ENCODE data around the gene MAEA. TPM values are rescaled to one million over a fixed set of nuclear protein-coding genes. Genes with fewer than 3 reads are reported as not detected.

The MAEA gene
- total and polyA plus RNA-seq, 2 of the 8 experiments (the other 6 are each of a cell fraction or from before 2014, with no cell fraction given) = 75.8 to 133 TPM

GRCh38 chr4:1318046-1318375 lies 28.3 kb downstream of the MAEA start:
- peaks cover 4 to 25% of the 10 kb centered on the region in 2 experiments for H4K20me1 ChIP-seq (replicated peaks in 1 of 2; ENCODE audit: control insufficient read depth in 1 of 2, insufficient read depth in 2 of 2, low read length in 2 of 2)
- no peak overlapping the region for H3K4me3 ChIP-seq (ENCODE audit: extremely low read depth in 1 of 4, insufficient read depth in 2 of 4, low read depth in 3 of 4, low read length in 4 of 4)
- H2BK120ac ChIP-seq (replicated peaks; ENCODE audit: low read depth, low read length) = no peak overlapping the region
- H3K18ac ChIP-seq (ENCODE audit: extremely low read depth, low read length) = no peak overlapping the region
- H3K14ac ChIP-seq (ENCODE audit: insufficient read length) = no peak overlapping the region
- H3K27ac ChIP-seq (ENCODE audit: low read depth, low read length) = no peak overlapping the region
- ChIA-PET POLR2A (ENCODE audit: partially characterized antibody) (interaction anchor here (0.9 to 1.7 kb wide), 3 partner anchors 9 to 15 kb away, joined by 3 to 11 read pairs (median 5); no protein-coding TSS in a partner anchor), CTCF (ENCODE audit: partially characterized antibody) (interaction anchor here (0.6 to 1.6 kb wide), 18 partner anchors 9 to 197 kb away, joined by 3 to 10 read pairs (median 4); partner anchors contain the start of gene MAEA)
- no peaks in the 10 kb centered on the region for H3K9me3 ChIP-seq (ENCODE audit: insufficient read depth in 2 of 2, low read depth in 1 of 2, low read length in 1 of 2)
- FAIRE-seq (no peak), DNase-seq (ENCODE audit: low read depth in 1 of 2, low spot score in 2 of 2) (no peak)
- no peak overlapping the region for H2BK5ac ChIP-seq (ENCODE audit: low read depth, low read length)
- H3K4ac ChIP-seq (replicated peaks; ENCODE audit: insufficient read length, low read depth, low read length) = no peak overlapping the region
- H4K5ac ChIP-seq (ENCODE audit: insufficient read length, low read depth, low read length) = no peak overlapping the region
- H4K8ac ChIP-seq (ENCODE audit: extremely low read depth, insufficient read depth, low read length) = no peak overlapping the region
- H4K91ac ChIP-seq (replicated peaks; ENCODE audit: insufficient read length, low read length) = no peak overlapping the region
- H2AK5ac ChIP-seq (ENCODE audit: low read depth, low read length) = no peak overlapping the region
- H3K27me3 ChIP-seq (replicated peaks in 1 of 4; ENCODE audit: control insufficient read depth in 3 of 4, extremely low read depth in 1 of 4, insufficient read depth in 3 of 4, low read length in 3 of 4) = no peaks in the 10 kb centered on the region
- peaks cover 6% of the 10 kb centered on the region for H3K79me1 ChIP-seq (ENCODE audit: low read depth, low read length)
- no peak overlapping the region for H3K9ac ChIP-seq (replicated peaks in 1 of 4; ENCODE audit: extremely low read depth in 1 of 4, low read depth in 3 of 4, low read length in 3 of 4)
- no peaks in the 10 kb centered on the region for H3K23me2 ChIP-seq (ENCODE audit: low read depth, low read length)
- H2BK15ac ChIP-seq (ENCODE audit: low read length) = no peak overlapping the region
- peaks cover 0 to 3% of the 10 kb centered on the region in 2 experiments; a peak in 1 of 4 replicates for H3K79me2 ChIP-seq (ENCODE audit: control insufficient read depth in 1 of 2, insufficient read depth in 2 of 2, low read length in 2 of 2)
- H3K56ac ChIP-seq (replicated peaks; ENCODE audit: insufficient read length, low read depth, low read length) = no peak overlapping the region
- WGBS, 2 experiments (ENCODE audit: extremely low coverage in 1 of 2, insufficient coverage in 1 of 2, insufficient read length in 1 of 2, insufficient replicate concordance in 2 of 2, low coverage in 1 of 2, low lambda C conversion rate in 2 of 2, missing lambda C conversion rate in 1 of 2) = 94% methylated on average over 12 of the region's 13 CpGs; no CpG with 5 or more reads in 1 of the 2 experiments
- TF ChIP-seq E2F6 (IDR thresholded peaks at IDR 0.05) (no peak), BACH1 (IDR thresholded peaks at IDR 0.05; ENCODE audit: low read length) (no peak), HDAC6 (IDR thresholded peaks at IDR 0.05; ENCODE audit: low read depth, low read length) (no peak), SRF (IDR thresholded peaks at IDR 0.05; ENCODE audit: low read depth, low read length) (no peak), SP2 (IDR thresholded peaks at IDR 0.05; ENCODE audit: low read length) (no peak), RFX5 (IDR thresholded peaks at IDR 0.05; ENCODE audit: borderline replicate concordance, low read depth, low read length) (no peak), FOSL1 (IDR thresholded peaks at IDR 0.05; ENCODE audit: insufficient read depth, low read depth, low read length) (no peak), ASH2L (IDR thresholded peaks at IDR 0.05; ENCODE audit: low read length) (no peak), CBX8 (IDR thresholded peaks at IDR 0.05; ENCODE audit: borderline replicate concordance, low read depth, low read length) (no peak), MAX (IDR thresholded peaks at IDR 0.05) (no peak)
- H2AFZ ChIP-seq (ENCODE audit: low read length) = no peak overlapping the region
- H3K4me1 ChIP-seq (replicated peaks in 1 of 4; ENCODE audit: control insufficient read depth in 3 of 4, insufficient read depth in 4 of 4, low read length in 3 of 4) = no peaks in the 10 kb centered on the region
- no peak overlapping the region for H3K4me2 ChIP-seq (ENCODE audit: insufficient read depth in 1 of 2, low read depth in 2 of 2, low read length in 2 of 2)
- H2BK20ac ChIP-seq (ENCODE audit: low read length) = no peak overlapping the region
- H3K36me3 ChIP-seq (ENCODE audit: control insufficient read depth in 2 of 4, insufficient read depth in 4 of 4, low read length in 3 of 4) = peaks cover 18 to 43% (median 35%) of the 10 kb centered on the region in 4 experiments
- no peak overlapping the region for H2BK12ac ChIP-seq (ENCODE audit: low read depth, low read length)
- no peak overlapping the region for H3K23ac ChIP-seq (ENCODE audit: insufficient read length)

Measured in H1 (cell line).